Measurements from ENCODE around the gene CCDC117.

Gene CCDC117

DNA sequence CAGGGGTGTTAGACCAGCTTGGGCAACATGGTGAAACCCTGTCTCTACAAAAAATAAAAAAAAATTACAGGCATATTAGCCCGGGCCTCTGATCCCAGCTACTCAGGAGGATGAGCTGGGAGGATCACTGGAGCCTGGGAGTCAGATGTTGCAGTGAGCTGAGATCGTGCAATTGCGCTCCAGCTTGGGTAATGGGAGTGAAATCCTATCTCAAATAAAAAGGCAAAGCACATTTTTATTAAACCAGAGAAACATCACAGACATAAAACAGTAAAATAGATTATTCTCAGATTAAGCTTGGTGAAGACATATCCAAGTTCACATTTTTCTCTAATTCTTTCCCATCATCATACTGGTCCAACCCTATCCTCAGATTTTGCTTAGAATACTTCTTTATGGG lies 57.9 kb downstream of the CCDC117 start:
- no peak for DNase-seq (ENCODE audit: low spot score)

DNA sequence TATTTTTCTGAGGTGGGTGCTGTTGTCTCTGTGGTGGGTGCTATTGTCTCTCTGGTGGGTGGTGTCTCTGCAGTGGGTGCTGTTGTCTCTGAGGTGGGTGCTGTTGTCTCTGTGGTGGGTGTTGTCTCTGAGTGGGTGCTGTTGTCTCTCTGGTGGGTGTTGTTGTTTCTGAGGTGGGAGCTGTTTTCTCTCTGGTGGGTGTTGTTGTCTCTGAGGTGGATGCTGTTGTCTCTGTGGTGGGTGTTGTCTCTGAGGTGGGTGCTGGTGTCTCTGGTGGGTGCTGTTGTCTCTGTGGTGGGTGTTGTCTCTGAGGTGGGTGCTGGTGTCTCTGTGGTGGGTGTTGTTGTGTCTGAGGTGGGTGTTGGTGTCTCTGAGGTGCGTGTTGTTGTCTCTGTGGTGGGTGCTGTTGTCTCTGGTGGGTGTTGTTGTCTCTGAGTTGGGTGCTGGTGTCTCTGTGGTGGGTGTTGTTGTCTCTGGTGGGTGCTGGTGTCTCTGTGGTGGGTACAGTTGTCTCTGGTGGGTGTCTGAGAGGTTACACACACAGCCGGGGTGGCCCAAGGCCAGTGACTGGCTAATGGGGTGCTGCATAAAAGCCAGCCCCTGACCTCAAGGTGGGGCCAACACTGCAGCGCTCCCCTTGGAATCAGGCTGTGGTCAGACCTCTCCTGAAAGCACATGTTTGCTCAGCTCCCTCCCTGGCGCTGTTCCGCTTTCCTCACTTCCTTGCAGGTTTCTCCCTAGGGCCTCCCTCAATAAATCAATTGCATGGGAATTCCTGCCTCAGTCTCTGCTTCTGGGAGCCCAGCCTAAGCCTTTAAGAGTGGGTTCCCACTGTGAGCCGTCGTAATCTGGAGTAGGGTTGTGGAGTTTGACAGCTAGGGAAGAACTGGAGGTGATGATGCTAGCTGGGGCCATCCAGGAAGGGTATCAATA lies 58.9 kb downstream of the CCDC117 start:
- DNase-seq (ENCODE audit: low spot score), result no peak

DNA sequence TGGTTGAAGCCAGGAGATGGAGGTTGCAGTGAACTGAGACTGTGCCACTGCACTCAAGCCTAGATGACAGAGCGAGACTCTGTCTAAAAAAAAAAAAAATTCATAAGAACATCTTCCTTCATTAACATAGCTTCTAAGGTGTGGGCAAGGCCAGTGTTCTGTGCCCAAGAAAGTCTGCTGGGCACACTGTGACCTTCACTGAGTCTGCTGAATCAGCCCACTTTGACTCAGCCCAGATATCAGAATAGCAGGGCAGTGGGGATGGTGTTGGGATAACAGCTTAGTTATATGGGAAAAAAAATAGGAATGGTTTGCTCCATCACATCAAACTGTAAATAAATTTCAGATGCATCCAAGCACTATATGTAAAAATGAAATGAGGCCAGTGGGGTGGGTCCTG lies 60.2 kb downstream of the CCDC117 start:
- no peak for DNase-seq (ENCODE audit: low spot score)

DNA sequence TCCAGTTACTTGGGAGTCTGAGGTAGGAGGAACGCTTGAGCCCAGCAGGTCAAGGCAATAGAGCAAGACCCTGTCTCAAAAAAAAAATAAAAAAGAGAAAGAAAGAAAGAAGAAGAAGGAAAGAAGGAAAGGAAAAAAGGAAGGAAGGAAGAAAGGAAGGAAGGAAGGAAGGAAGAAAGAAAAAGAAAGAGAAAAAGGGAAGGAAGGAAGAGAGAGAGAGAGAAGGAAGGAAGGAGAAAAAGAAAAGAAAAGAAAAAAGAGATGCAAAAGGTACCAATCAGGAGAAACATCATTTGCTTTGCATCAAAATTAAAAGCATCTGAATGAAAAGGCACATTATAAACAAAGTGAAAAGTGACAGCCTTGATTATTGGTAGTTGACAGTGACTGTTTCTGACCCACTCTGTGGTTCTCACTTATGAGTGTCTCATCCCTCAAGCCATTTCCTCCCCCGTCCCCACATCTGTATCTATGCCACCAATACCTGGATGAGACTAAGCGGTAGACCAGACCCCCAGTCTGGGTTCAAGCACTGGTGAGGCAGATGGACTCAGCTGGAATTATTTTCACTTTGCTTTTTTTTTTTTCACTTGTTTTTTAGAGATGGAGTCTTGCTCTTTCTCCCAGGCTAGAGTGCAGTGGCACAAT lies 60.9 kb downstream of the CCDC117 start:
- DNase-seq (ENCODE audit: low spot score), result no peak

DNA sequence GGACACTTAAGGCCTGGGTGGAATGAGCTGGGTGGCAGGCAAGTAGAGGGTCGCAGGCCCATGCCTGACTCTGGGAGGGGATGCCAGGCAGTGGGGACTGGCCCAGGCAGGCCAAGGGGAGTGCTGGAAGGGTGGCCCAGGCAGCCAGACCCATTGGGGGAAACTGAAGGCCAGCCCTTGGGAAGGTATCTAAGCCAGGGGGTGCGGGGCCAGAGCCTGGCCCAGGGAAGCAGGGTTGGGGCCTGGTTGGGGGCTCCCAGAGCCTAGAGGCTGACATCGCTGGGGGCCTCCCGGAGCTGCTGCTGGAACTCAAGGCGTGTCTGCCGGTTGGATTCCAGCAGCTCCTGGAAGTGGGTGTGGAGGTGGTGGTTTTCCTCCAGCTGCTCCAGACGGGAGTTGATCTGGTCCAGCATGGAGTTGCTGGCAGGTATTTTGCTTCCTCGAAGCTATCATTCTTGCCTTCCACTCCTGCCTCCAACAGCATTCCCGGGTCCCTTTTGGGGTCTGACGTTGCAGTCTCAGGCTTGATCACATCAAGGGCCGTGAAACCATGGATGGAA lies 63.2 kb downstream of the CCDC117 start:
- DNase-seq (ENCODE audit: low spot score), result no peak

DNA sequence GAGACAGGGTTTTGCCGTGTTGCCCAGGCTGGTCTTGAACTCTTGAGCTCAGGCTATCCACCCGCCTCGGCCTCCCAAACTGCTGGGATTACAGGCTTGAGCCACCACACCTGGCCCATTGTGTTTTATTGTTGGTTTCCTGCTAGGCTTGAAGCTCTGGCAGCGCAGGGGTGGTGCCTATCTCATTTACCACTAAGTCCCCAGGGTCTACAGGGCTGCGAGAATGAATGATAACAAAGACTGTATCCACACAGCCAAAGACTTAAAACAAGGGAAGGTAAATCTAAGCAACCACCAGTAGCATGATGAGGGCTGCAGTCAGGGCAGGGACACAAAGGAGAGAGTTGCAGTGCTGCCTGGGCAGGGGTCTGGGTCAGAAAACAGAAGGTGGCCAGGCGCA lies 65.1 kb downstream of the CCDC117 start:
- DNase-seq (ENCODE audit: low spot score), result no peak
